Keratinocyte (primary cell): ENCODE measurements around the gene NCAM2. TPM values are rescaled to one million over a fixed set of nuclear protein-coding genes. Genes with fewer than 3 reads are reported as not detected.

Experiments
- DNase-seq: peaks from one replicate; pipeline ENCODE4 v3.0.0-alpha.2; 2011; ENCODE audit warnings: low read depth, missing footprints, low spot score
- FAIRE-seq: peaks from 2 replicates; lab custom pipeline; 2011; peaks lifted over from hg19 to GRCh38; lab: Jason Lieb, UNC
- H2AFZ ChIP-seq: 2 replicates; pipeline ENCODE4 v1.6.0; 2012; ENCODE audit warnings: low read length, control low read depth, inconsistent platforms; ENCODE audit not compliant: control insufficient read depth
- H3K27ac ChIP-seq: 2 replicates; pipeline ENCODE4 v1.5.1; 2011; ENCODE audit warnings: low read length; ENCODE audit not compliant: control insufficient read depth, insufficient read depth
- H3K27me3 ChIP-seq: 3 replicates; pipeline ENCODE4 v1.6.0; 2011; ENCODE audit warnings: low read length; ENCODE audit not compliant: control insufficient read depth, insufficient read depth; ENCODE audit errors: extremely low read depth
- H3K36me3 ChIP-seq, 2 experiments: 2 replicates in 1 of 2; 3 replicates in 1 of 2; pipeline ENCODE4 v1.5.1; 2011; ENCODE audit warnings: low read length in 2 of 2, mild to moderate bottlenecking in 1 of 2; ENCODE audit not compliant: control insufficient read depth in 2 of 2, insufficient read depth in 2 of 2; ENCODE audit errors: extremely low read depth in 1 of 2
- H3K4me1 ChIP-seq: 3 replicates; pipeline ENCODE4 v1.5.1; 2011; ENCODE audit warnings: low read length; ENCODE audit not compliant: control insufficient read depth, insufficient read depth; ENCODE audit errors: extremely low read depth
- H3K4me2 ChIP-seq: 3 replicates; pipeline ENCODE4 v1.6.0; 2011; ENCODE audit warnings: low read depth, low read length; ENCODE audit not compliant: control insufficient read depth, insufficient read depth; ENCODE audit errors: extremely low read depth
- H3K4me3 ChIP-seq, 3 experiments: fragments of 200-600 bp in 1 of 3; sonication (generic) in 1 of 3; 2 replicates in 2 of 3; 3 replicates in 1 of 3; pipeline ENCODE4 v1.5.1; 2011 to 2016; ENCODE audit warnings: low read length in 3 of 3, mild to moderate bottlenecking in 3 of 3, control low read depth in 2 of 3, inconsistent platforms in 1 of 3, low read depth in 1 of 3, mixed read lengths in 1 of 3, mixed run types in 1 of 3, moderate library complexity in 1 of 3; ENCODE audit not compliant: control insufficient read depth in 2 of 3, insufficient read depth in 2 of 3; ENCODE audit errors: extremely low read depth in 1 of 3
- H3K79me2 ChIP-seq: 2 replicates; pipeline ENCODE4 v1.6.0; 2012; ENCODE audit warnings: low read length; ENCODE audit not compliant: control insufficient read depth, insufficient read depth
- H3K9ac ChIP-seq: 3 replicates; pipeline ENCODE4 v1.6.0; 2011; ENCODE audit warnings: low read length; ENCODE audit not compliant: control insufficient read depth, insufficient read depth; ENCODE audit errors: extremely low read depth
- H3K9me1 ChIP-seq: 3 replicates; pipeline ENCODE4 v1.6.0; 2011; ENCODE audit warnings: low read length; ENCODE audit not compliant: control insufficient read depth, insufficient read depth; ENCODE audit errors: extremely low read depth
- H3K9me3 ChIP-seq: 2 replicates; pipeline ENCODE4 v1.5.1; 2012; ENCODE audit warnings: low read depth, low read length; ENCODE audit not compliant: control insufficient read depth
- H4K20me1 ChIP-seq: 3 replicates; pipeline ENCODE4 v1.6.0; 2011; ENCODE audit warnings: low read length; ENCODE audit not compliant: control insufficient read depth, insufficient read depth; ENCODE audit errors: extremely low read depth
- EZH2 ChIP-seq: IDR thresholded peaks from one replicate; pipeline ENCODE4 v1.6.1; 2012; ENCODE audit warnings: inconsistent platforms, mild to moderate bottlenecking, low read length, moderate library complexity
- dilution Hi-C: fragments of 300-500 bp; cut with MboI; formaldehyde crosslinking; loops from one replicate; pipeline ENCODE4 v1.7.0; 2020; ENCODE audit warnings: low sequenced_read_pairs; ENCODE audit not compliant: extremely low pct_ligation_motif_present
- polyA plus RNA-seq, 5 experiments: library from polyadenylated mRNA; depleted of rRNA in 3 of 5; stranded (reverse) in 3 of 5; stranded (forward) in 1 of 5; unstranded in 1 of 5; fragments of >200 nt; gene quantifications; 1 replicate in 1 of 5; 2 replicates in 3 of 5; 3 replicates in 1 of 5; pipeline versions ENCODE4 v1.2.1 to v1.2.3, GENCODE V29; 2011 to 2012; ENCODE audit warnings: missing spikeins in 2 of 5, low read depth in 1 of 5, low replicate concordance in 1 of 5
- TF ChIP-seq, protein P1 (sequence below), 3 experiments: IDR thresholded peaks in 1 of 3; conservative IDR thresholded peaks in 1 of 3; optimal IDR thresholded peaks in 1 of 3; 2 replicates in 2 of 3; 3 replicates in 1 of 3; pipeline versions ENCODE3 to v1.5.1; 2011; ENCODE audit warnings: low read length in 3 of 3, mild to moderate bottlenecking in 3 of 3, moderate library complexity in 2 of 3, control low read depth in 1 of 3, inconsistent platforms in 1 of 3; ENCODE audit not compliant: insufficient read depth in 2 of 3; ENCODE audit errors: extremely low read depth in 1 of 3

The NCAM2 gene
- polyA plus RNA-seq, 1 donor (not counting 4 experiments of a cell fraction or from before 2014, with no cell fraction given): 0.16 TPM

DNA sequence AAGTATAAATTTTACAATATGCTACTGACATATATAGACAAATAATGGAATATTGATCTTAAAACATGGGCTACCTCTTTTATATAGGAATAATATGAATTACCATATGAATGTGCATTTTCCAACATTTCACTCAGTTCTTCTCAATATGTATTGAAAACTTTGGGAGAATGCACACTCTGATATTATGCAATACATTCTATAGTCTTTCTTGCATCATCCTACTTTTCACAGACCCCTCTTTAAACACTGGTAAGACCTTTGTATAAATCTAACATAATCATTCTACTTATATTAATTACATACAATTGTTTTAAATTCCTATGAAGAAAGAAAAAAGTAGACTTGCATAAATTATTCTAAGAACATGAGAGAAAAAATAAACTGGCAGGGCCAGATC is 69.2 kb downstream of the NCAM2 start:
- no peak for DNase-seq
- H3K9ac ChIP-seq: no peak overlapping the region
- no peak overlapping the region for H2AFZ ChIP-seq
- H3K79me2 ChIP-seq: no peaks in the 10 kb centered on the region
- TF ChIP-seq, protein P1, sequence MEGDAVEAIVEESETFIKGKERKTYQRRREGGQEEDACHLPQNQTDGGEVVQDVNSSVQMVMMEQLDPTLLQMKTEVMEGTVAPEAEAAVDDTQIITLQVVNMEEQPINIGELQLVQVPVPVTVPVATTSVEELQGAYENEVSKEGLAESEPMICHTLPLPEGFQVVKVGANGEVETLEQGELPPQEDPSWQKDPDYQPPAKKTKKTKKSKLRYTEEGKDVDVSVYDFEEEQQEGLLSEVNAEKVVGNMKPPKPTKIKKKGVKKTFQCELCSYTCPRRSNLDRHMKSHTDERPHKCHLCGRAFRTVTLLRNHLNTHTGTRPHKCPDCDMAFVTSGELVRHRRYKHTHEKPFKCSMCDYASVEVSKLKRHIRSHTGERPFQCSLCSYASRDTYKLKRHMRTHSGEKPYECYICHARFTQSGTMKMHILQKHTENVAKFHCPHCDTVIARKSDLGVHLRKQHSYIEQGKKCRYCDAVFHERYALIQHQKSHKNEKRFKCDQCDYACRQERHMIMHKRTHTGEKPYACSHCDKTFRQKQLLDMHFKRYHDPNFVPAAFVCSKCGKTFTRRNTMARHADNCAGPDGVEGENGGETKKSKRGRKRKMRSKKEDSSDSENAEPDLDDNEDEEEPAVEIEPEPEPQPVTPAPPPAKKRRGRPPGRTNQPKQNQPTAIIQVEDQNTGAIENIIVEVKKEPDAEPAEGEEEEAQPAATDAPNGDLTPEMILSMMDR (optimal IDR thresholded peaks at IDR 0.05 in 1 of 3, IDR thresholded peaks at IDR 0.05 in 1 of 3, conservative IDR thresholded peaks at IDR 0.05 in 1 of 3; ENCODE audit: extremely low read depth in 1 of 3, insufficient read depth in 2 of 3, low read length in 3 of 3): no peak
- TF ChIP-seq EZH2: no peak
- no peak overlapping the region for H3K4me2 ChIP-seq
- H4K20me1 ChIP-seq: no peaks in the 10 kb centered on the region
- no peaks in the 10 kb centered on the region for H3K4me1 ChIP-seq
- H3K27me3 ChIP-seq: no peaks in the 10 kb centered on the region
- no peak overlapping the region for H3K27ac ChIP-seq
- no peak for FAIRE-seq
- H3K4me3 ChIP-seq: no peak overlapping the region
- H3K9me1 ChIP-seq: no peaks in the 10 kb centered on the region
- H3K9me3 ChIP-seq: no peaks in the 10 kb centered on the region
- H3K36me3 ChIP-seq: no peaks in the 10 kb centered on the region
- dilution Hi-C loops: no loop called here

DNA sequence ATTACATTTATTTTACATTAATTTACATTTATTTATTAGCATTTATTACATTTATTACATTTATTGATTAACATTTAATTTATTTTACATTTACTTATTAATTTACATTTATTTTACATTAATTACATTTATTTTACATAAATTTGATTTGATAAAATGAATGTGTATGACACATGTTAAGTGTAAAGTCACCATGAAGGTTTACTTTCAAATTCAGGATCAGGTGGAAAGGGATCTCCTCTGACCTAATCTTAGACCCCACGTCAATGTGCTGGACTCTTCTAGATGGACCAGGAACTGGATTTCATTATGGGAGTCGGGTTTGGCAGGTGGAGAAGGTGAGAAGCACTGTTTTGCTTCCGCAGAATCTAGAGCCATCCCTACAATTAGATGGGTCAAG is 76.1 kb downstream of the NCAM2 start:
- H3K27ac ChIP-seq: no peak overlapping the region
- H3K4me2 ChIP-seq: no peak overlapping the region
- dilution Hi-C loops: no loop called here
- no peaks in the 10 kb centered on the region for H3K4me1 ChIP-seq
- no peaks in the 10 kb centered on the region for H3K79me2 ChIP-seq
- no peak for DNase-seq
- FAIRE-seq: no peak
- H3K27me3 ChIP-seq: no peaks in the 10 kb centered on the region
- no peaks in the 10 kb centered on the region for H3K36me3 ChIP-seq
- H3K4me3 ChIP-seq: no peak overlapping the region
- H4K20me1 ChIP-seq: no peaks in the 10 kb centered on the region
- no peak overlapping the region for H2AFZ ChIP-seq
- H3K9me1 ChIP-seq: no peaks in the 10 kb centered on the region
- TF ChIP-seq, protein P1 (optimal IDR thresholded peaks at IDR 0.05 in 1 of 3, IDR thresholded peaks at IDR 0.05 in 1 of 3, conservative IDR thresholded peaks at IDR 0.05 in 1 of 3; ENCODE audit: extremely low read depth in 1 of 3, insufficient read depth in 2 of 3, low read length in 3 of 3): no peak
- TF ChIP-seq EZH2: no peak
- no peaks in the 10 kb centered on the region for H3K9me3 ChIP-seq
- no peak overlapping the region for H3K9ac ChIP-seq
